IPS-20b (cell line): ENCODE data around the gene IL1B.

Source experiments
- H3K27ac ChIP-seq: one replicate; pipeline ENCODE4 v1.5.1; 2013; ENCODE audit warnings: low read length
- H3K27me3 ChIP-seq: 2 replicates; pipeline ENCODE4 v1.6.1; 2013; ENCODE audit warnings: mild to moderate bottlenecking, low read length, inconsistent platforms; ENCODE audit not compliant: insufficient read depth
- H3K36me3 ChIP-seq: 2 replicates; pipeline ENCODE4 v1.6.1; 2013; ENCODE audit warnings: low read depth, mild to moderate bottlenecking, inconsistent platforms, low read length, moderate library complexity; ENCODE audit not compliant: insufficient read depth
- H3K4me1 ChIP-seq: 2 replicates; pipeline ENCODE4 v1.6.1; 2013; ENCODE audit warnings: mild to moderate bottlenecking, control low read depth, inconsistent platforms, low read length, moderate library complexity; ENCODE audit not compliant: insufficient read depth
- H3K4me3 ChIP-seq: 2 replicates; pipeline ENCODE4 v1.5.1; 2013; ENCODE audit warnings: mild to moderate bottlenecking, low read length, inconsistent platforms
- H3K9ac ChIP-seq: 2 replicates; pipeline ENCODE4 v1.6.1; 2013; ENCODE audit warnings: low read depth, mild to moderate bottlenecking, inconsistent platforms, low read length, moderate library complexity
- H3K9me3 ChIP-seq: 2 replicates; pipeline ENCODE4 v1.6.1; 2013; ENCODE audit warnings: mild to moderate bottlenecking, low read depth, low read length, inconsistent platforms; ENCODE audit not compliant: insufficient read depth

The IL1B gene

GRCh38 chr2:112794841-112795240 is 41.7 kb downstream of the IL1B start:
- H3K4me1 ChIP-seq = peaks cover 10% of the 10 kb centered on the region; the same call in 1 of the 2 replicates
- no peak overlapping the region for H3K27ac ChIP-seq
- no peaks in the 10 kb centered on the region for H3K27me3 ChIP-seq
- no peak overlapping the region for H3K4me3 ChIP-seq
- no peaks in the 10 kb centered on the region for H3K36me3 ChIP-seq
- no peaks in the 10 kb centered on the region for H3K9me3 ChIP-seq
- H3K9ac ChIP-seq = no peak overlapping the region

GRCh38 chr2:112794131-112794733 is 42.3 kb downstream of the IL1B start:
- H3K36me3 ChIP-seq = no peaks in the 10 kb centered on the region
- no peaks in the 10 kb centered on the region for H3K9me3 ChIP-seq
- H3K4me3 ChIP-seq = no peak overlapping the region
- H3K27me3 ChIP-seq = no peaks in the 10 kb centered on the region
- H3K4me1 ChIP-seq = peaks cover 10% of the 10 kb centered on the region; the same call in 1 of the 2 replicates
- H3K27ac ChIP-seq = no peak overlapping the region
- no peak overlapping the region for H3K9ac ChIP-seq

- H3K36me3 ChIP-seq = no peaks in the 10 kb centered on the region
- H3K4me3 ChIP-seq = no peak overlapping the region
- no peaks in the 10 kb centered on the region for H3K9me3 ChIP-seq
- H3K9ac ChIP-seq = no peak overlapping the region
- no peaks in the 10 kb centered on the region for H3K27me3 ChIP-seq
- peaks cover 10% of the 10 kb centered on the region; the same call in 1 of the 2 replicates for H3K4me1 ChIP-seq
- H3K27ac ChIP-seq = no peak overlapping the region
These were observed 43.1 kb downstream of the IL1B start for GRCh38 chr2:112793449-112793978.

GRCh38 chr2:112792419-112792818 is 44.2 kb downstream of the IL1B start:
- Histone ChIP-seq H3K4me1 (peaks cover 10% of the 10 kb centered on the region; the same call in 1 of the 2 replicates), H3K4me3 (no peak overlapping the region), H3K27ac (no peak overlapping the region)

GRCh38 chr2:112791693-112792230 is 44.8 kb downstream of the IL1B start:
- H3K9ac ChIP-seq = no peak overlapping the region
- no peaks in the 10 kb centered on the region for H3K9me3 ChIP-seq
- H3K4me1 ChIP-seq = peaks cover 10% of the 10 kb centered on the region; the same call in 1 of the 2 replicates
- no peak overlapping the region for H3K27ac ChIP-seq
- no peak overlapping the region for H3K4me3 ChIP-seq
- no peaks in the 10 kb centered on the region for H3K36me3 ChIP-seq
- H3K27me3 ChIP-seq = no peaks in the 10 kb centered on the region

More at GRCh38 chr2:112792419-112792818, 44.2 kb downstream of the IL1B start:
- H3K9me3 ChIP-seq = no peaks in the 10 kb centered on the region
- H3K27me3 ChIP-seq = no peaks in the 10 kb centered on the region
- no peak overlapping the region for H3K9ac ChIP-seq
- no peaks in the 10 kb centered on the region for H3K36me3 ChIP-seq

- no peak overlapping the region for H3K9ac ChIP-seq
- H3K4me1 ChIP-seq = peaks cover 10% of the 10 kb centered on the region; the same call in 1 of the 2 replicates
- H3K36me3 ChIP-seq = no peaks in the 10 kb centered on the region
- H3K9me3 ChIP-seq = no peaks in the 10 kb centered on the region
- H3K27ac ChIP-seq = no peak overlapping the region
- H3K27me3 ChIP-seq = no peaks in the 10 kb centered on the region
- H3K4me3 ChIP-seq = no peak overlapping the region
These were observed 45.6 kb downstream of the IL1B start for GRCh38 chr2:112791019-112791418.

- Histone ChIP-seq H3K36me3 (no peaks in the 10 kb centered on the region), H3K27me3 (no peaks in the 10 kb centered on the region), H3K9me3 (no peaks in the 10 kb centered on the region), H3K4me1 (peaks cover 5% of the 10 kb centered on the region; the same call in 1 of the 2 replicates), H3K27ac (no peak overlapping the region), H3K9ac (no peak overlapping the region), H3K4me3 (no peak overlapping the region)
These were observed 46.3 kb downstream of the IL1B start for GRCh38 chr2:112790305-112790704.

- no peak overlapping the region for H3K27ac ChIP-seq
- peaks cover 13% of the 10 kb centered on the region; the same call in 1 of the 2 replicates for H3K4me1 ChIP-seq
- H3K36me3 ChIP-seq = no peaks in the 10 kb centered on the region
- H3K27me3 ChIP-seq = no peaks in the 10 kb centered on the region
- H3K4me3 ChIP-seq = no peak overlapping the region
- no peaks in the 10 kb centered on the region for H3K9me3 ChIP-seq
- no peak overlapping the region for H3K9ac ChIP-seq
These were observed 47.4 kb downstream of the IL1B start for GRCh38 chr2:112789186-112789585.

GRCh38 chr2:112788653-112789052 is 47.9 kb downstream of the IL1B start:
- H3K36me3 ChIP-seq = no peaks in the 10 kb centered on the region
- no peak overlapping the region for H3K9ac ChIP-seq
- H3K4me1 ChIP-seq = peaks cover 17% of the 10 kb centered on the region; the same call in 1 of the 2 replicates
- no peak overlapping the region for H3K4me3 ChIP-seq
- H3K9me3 ChIP-seq = no peaks in the 10 kb centered on the region
- no peak overlapping the region for H3K27ac ChIP-seq
- no peaks in the 10 kb centered on the region for H3K27me3 ChIP-seq

- Histone ChIP-seq H3K27ac (no peak overlapping the region), H3K4me1 (peaks cover 17% of the 10 kb centered on the region; the same call in 1 of the 2 replicates), H3K27me3 (no peaks in the 10 kb centered on the region), H3K9ac (no peak overlapping the region), H3K36me3 (no peaks in the 10 kb centered on the region), H3K4me3 (no peak overlapping the region), H3K9me3 (no peaks in the 10 kb centered on the region)
These were observed 48.7 kb downstream of the IL1B start for GRCh38 chr2:112787729-112788393.

GRCh38 chr2:112787294-112787693 is 49.3 kb downstream of the IL1B start:
- Histone ChIP-seq H3K36me3 (no peaks in the 10 kb centered on the region), H3K27ac (no peak overlapping the region), H3K4me3 (no peak overlapping the region), H3K27me3 (no peaks in the 10 kb centered on the region), H3K9ac (no peak overlapping the region), H3K9me3 (no peaks in the 10 kb centered on the region), H3K4me1 (peaks cover 17% of the 10 kb centered on the region; the same call in 1 of the 2 replicates)
